Stimulated activated CD8-positive, alpha-beta memory T cell treated with anti-CD3 and anti-CD28 coated beads, Interleukin-12 subunit alpha, Interleukin-12 subunit beta, amount 100 ng/mL, for 4 hours (primary cell): ENCODE data around the gene SLC2A4.
A peak's percentile ranks its signal among the peaks of the same experiment; 100 is the strongest.
"Not testable (repeated sequence)": the region's sequence is repeated elsewhere in the genome, so short reads cannot be mapped to it uniquely, and the experiment has no call there.

Experiments used
- DNase-seq: peaks from one replicate; pipeline ENCODE4 v3.0.0-alpha.2; 2020; ENCODE audit warnings: low read depth

Gene SLC2A4

GRCh38 chr17:7324438-7324779 lies 42.9 kb downstream of the SLC2A4 start:
- no peak for DNase-seq

- no peak for DNase-seq
Measured at GRCh38 chr17:7325031-7325528, 43.6 kb downstream of the SLC2A4 start.

GRCh38 chr17:7326186-7326585 lies 44.7 kb downstream of the SLC2A4 start:
- DNase-seq = no peak

GRCh38 chr17:7327056-7327455 lies 45.5 kb downstream of the SLC2A4 start:
- DNase-seq = no peak

- no peak for DNase-seq
Measured at GRCh38 chr17:7327501-7327900, 46.0 kb downstream of the SLC2A4 start.

- no peak for DNase-seq
Measured at GRCh38 chr17:7328009-7328408, 46.5 kb downstream of the SLC2A4 start.

GRCh38 chr17:7328840-7329373 lies 47.4 kb downstream of the SLC2A4 start, which contains the start of gene NEURL4:
Gene NEURL4 (minus strand): TSS chr17:7329335. CDS start chr17:7329312, 23 bp downstream.
- DNase-seq = no peak

- DNase-seq = peak; percentile 92
Measured at GRCh38 chr17:7329374-7329996, 48.0 kb downstream of the SLC2A4 start.

GRCh38 chr17:7329997-7330637 lies 48.6 kb downstream of the SLC2A4 start:
- peak; percentile 67 for DNase-seq

- no peak for DNase-seq
Measured at GRCh38 chr17:7330638-7331015, 49.1 kb downstream of the SLC2A4 start.

- no peak for DNase-seq
Measured at GRCh38 chr17:7332111-7332510, 50.6 kb downstream of the SLC2A4 start.

- not testable (repeated sequence) for DNase-seq
Measured at GRCh38 chr17:7332600-7333069, 51.1 kb downstream of the SLC2A4 start.

- no peak for DNase-seq
Measured at GRCh38 chr17:7334938-7335538, 53.5 kb downstream of the SLC2A4 start.

GRCh38 chr17:7335765-7336164 lies 54.2 kb downstream of the SLC2A4 start:
- DNase-seq = not testable (repeated sequence)

- peak; percentile 69 for DNase-seq
Measured at GRCh38 chr17:7336240-7337175, 55.0 kb downstream of the SLC2A4 start, which contains the start of gene ACAP1. Gene ACAP1 (plus strand): TSS chr17:7336529. CDS start chr17:7336735, 206 bp downstream.

- not testable (repeated sequence) for DNase-seq
Measured at GRCh38 chr17:7337600-7337999, 56.1 kb downstream of the SLC2A4 start.
